Ectodermal cell (in vitro differentiated cells): ENCODE measurements around the gene SLC16A3.
"Not testable (repeated sequence)": the region's sequence is repeated elsewhere in the genome, so short reads cannot be mapped to it uniquely, and the experiment has no call there.

ENCODE experiments used
- H3K27ac ChIP-seq: 2 replicates; pipeline ENCODE4 v1.7.0; 2013; ENCODE audit warnings: mild to moderate bottlenecking, low read depth, low read length; ENCODE audit not compliant: insufficient read depth, poor library complexity, severe bottlenecking
- H3K27me3 ChIP-seq: 2 replicates; pipeline ENCODE4 v1.7.0; 2013; ENCODE audit warnings: mild to moderate bottlenecking, low read length; ENCODE audit not compliant: insufficient read depth, control insufficient read depth, poor library complexity, severe bottlenecking
- H3K36me3 ChIP-seq: one replicate; pipeline ENCODE4 v1.7.0; 2013; ENCODE audit warnings: low read length; ENCODE audit not compliant: control insufficient read depth, insufficient read depth
- H3K4me1 ChIP-seq: one replicate; pipeline ENCODE4 v1.7.0; 2013; ENCODE audit warnings: low read length; ENCODE audit not compliant: control insufficient read depth, insufficient read depth
- H3K4me3 ChIP-seq: 2 replicates; pipeline ENCODE4 v1.7.0; 2013; ENCODE audit warnings: low read depth, low read length, control low read depth; ENCODE audit not compliant: insufficient read depth
- H3K9me3 ChIP-seq: 2 replicates; pipeline ENCODE4 v1.7.0; 2013; ENCODE audit warnings: mild to moderate bottlenecking, low read length, moderate library complexity; ENCODE audit not compliant: control insufficient read depth
- WGBS, 2 experiments: methylation state at CpG; one replicate each; pipeline ENCODE4 v1.1.7; 2013; ENCODE audit warnings: missing lambda C conversion rate in 2 of 2; 5-methylcytosine and 5-hydroxymethylcytosine counted together

Gene SLC16A3

DNA sequence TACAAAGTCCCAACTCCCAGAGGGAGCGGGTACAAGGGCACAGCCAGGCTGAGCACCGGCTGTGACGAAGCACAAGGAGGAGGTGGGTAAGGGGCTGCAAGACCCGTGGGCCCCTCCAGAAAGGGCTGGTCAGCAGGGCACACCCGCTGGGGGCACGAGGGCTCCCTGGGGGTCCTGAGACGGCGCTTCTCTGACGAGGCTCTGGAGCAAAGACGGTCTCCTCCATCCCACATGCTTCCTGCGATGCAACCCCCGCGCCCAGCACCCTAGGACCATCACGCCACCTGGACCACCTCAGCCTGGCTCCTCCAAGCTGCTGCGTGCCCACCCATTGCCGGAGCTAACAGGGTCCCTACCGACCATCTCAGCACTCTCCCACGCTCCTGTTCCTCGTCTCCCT is 24.9 kb upstream of the SLC16A3 start:
- Histone ChIP-seq H3K4me3 (no peak overlapping the region), H3K4me1 (no peaks in the 10 kb centered on the region), H3K27ac (no peak overlapping the region), H3K9me3 (no peaks in the 10 kb centered on the region), H3K27me3 (no peaks in the 10 kb centered on the region), H3K36me3 (no peaks in the 10 kb centered on the region)
- WGBS, 2 experiments, result 88 to 89% methylated on average over 19 of the region's 19 CpGs

DNA sequence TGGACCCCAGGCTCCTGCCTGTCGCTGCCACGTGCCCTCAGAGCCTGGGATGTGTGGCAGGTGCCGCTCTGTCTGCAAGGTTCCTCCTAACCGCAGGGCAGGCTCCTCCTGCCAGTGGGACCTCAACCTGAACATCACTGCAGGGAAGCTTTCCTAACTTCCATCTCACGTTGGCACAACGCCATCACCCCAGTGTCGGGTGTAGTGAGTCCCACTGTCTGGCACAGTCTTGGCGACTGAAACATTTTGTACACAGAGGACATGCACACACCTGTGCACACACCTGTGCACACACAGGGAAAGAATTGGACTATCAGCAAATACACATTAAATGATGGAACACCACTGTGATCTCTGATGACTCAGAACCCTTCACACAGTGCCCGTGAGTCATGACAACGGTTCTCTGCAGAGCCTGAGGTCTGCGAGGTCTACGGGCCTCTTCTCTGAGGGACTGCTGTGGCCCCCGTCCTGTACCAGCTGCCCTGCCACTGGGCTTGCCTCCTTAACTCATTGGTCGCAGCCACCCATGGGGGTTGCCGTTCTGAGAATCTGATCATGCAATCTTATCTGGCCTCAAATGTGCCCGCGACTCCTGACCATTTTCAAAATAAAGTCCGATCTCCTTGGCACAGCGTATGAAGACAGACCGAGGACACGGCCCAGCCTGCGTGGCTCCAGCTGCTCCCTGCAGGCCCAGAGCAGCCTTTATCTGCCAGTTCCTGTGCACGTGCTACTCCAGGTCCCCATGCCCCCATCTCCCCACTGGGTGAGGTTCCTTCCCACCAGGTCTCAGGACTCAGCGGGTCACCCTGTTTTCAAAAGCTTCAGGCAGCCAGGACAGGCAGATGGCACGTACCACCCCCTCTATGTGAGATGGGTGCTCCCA is 23.8 kb upstream of the SLC16A3 start:
- no peaks in the 10 kb centered on the region for H3K4me1 ChIP-seq
- no peak overlapping the region for H3K4me3 ChIP-seq
- no peaks in the 10 kb centered on the region for H3K27me3 ChIP-seq
- no peaks in the 10 kb centered on the region for H3K36me3 ChIP-seq
- 86 to 87% methylated on average over 25 of the region's 25 CpGs for WGBS, 2 experiments
- H3K9me3 ChIP-seq, result no peaks in the 10 kb centered on the region
- no peak overlapping the region for H3K27ac ChIP-seq

DNA sequence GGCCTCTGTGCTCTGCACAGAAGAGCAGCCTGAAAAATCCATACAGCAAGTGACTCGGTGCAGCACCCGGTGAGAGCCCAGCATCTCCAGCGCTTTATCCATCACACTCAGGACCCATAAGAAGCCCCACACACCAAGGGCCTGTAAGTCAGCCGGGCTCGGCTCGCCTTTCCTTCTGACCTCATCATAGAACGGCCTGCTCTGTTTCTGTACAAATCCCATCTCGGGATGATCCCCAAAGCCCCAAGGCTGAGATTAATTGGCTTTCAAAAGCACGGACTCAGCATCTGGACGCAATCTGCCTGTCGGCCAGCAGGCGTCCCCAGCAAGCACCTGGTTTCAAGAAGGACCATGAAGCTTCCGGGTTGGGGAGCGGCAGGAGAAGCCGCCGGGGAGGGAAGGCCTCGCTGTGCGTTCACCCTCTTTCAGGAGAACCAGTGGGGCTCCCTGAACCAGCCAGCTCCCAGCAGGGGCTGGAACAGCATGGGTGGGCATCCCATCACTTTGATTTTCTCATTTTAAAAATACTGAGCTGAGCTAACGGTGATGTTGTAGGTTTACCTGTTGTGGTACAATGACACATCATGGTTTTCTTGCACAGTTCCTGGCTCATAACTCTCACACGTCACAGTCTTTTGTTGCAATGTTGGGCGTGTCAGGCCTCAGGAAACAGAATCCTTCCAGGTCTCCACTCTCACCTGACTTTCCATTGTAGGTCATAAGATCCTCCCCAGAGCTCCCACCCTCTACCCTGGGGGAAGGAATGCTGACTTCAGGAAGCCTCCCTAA is 22.9 kb upstream of the SLC16A3 start:
- Histone ChIP-seq H3K9me3 (no peaks in the 10 kb centered on the region), H3K4me1 (no peaks in the 10 kb centered on the region), H3K27me3 (no peaks in the 10 kb centered on the region), H3K4me3 (no peak overlapping the region), H3K27ac (no peak overlapping the region), H3K36me3 (no peaks in the 10 kb centered on the region)
- 38 to 39% methylated on average over 21 of the region's 21 CpGs for WGBS, 2 experiments

DNA sequence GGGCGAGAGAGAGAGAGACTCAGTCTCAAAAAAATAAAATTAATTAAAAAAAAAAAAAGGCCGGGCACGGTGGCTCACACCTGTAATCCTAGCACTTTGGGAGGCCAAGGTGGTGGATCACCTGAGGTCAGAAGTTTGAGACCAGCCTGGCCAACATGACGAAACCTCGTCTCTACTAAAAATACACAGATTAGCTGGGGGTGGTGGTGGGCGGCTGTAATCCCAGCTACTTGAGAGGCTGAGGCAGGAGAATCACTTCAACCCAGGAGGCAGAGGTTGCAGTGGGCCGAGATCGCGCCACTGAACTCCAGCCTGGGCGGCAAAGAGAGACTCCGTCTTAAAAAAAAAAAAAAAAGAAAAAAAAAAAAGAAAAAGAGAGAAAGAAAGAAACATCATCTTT is 18.2 kb upstream of the SLC16A3 start:
- H3K4me3 ChIP-seq, H3K4me1 ChIP-seq, H3K27ac ChIP-seq, H3K9me3 ChIP-seq, H3K36me3 ChIP-seq: not testable (repeated sequence)
- H3K27me3 ChIP-seq, result peaks cover 14% of the 10 kb centered on the region
- 94% methylated on average over 9 to 11 of the region's 11 CpGs for WGBS, 2 experiments

DNA sequence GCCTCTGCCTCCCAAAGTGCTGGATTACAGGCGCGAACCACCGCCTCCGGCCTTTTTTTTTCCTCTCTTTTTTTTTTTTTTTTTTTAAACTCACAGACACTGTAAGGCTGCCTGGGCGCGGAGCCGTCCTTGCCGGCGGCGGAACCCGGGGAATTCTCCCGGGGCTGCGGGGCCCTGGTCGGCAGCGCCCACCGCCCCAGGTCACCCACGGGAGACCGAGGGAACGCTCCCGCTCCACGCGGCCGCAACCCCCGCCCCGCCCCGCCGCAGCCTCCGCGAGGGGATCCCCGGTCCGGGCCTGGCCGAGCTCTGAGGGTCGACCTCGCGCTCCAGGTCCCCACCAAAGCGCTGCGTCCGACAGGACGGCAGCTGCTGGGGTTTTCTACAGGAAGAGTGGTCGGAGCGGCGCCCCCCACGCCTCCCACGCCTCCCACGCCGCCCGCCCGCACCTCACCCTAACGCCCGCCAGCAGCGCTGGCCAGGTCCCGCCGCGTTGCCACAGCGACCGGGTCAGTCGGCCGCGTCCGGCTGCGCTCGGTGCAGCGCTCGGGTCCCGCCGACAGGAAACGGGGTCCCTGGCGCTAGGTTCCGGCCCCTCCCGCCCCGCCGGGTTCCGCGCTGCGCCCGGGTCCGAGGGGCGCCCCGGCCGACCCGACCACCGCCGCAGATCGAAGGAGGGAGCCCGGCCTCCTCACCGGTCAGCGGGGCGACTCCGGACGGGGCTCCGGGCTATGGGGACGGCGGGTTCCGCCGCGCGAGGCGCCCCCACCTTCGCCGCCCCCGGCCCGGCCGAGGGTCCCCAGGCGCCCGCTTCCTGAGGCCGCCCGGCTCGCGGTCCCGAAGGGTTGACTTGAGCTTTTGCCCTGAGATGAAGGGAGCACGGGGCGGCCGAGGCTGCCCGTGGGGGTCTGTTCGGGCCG is 16.3 kb upstream of the SLC16A3 start, which contains the start of gene CCDC57:
Gene CCDC57 (minus strand): TSS at position 512 of the 920 bp plus-strand sequence. CDS start 10,898 bp downstream, outside the sequence.
- WGBS, 2 experiments, result 0% methylated on average over 116 of the region's 116 CpGs
- H3K4me1 ChIP-seq, result no peaks in the 10 kb centered on the region
- no peaks in the 10 kb centered on the region for H3K36me3 ChIP-seq
- H3K27ac ChIP-seq, result no peak within 1 kb of the TSS
- H3K27me3 ChIP-seq, result peaks cover 14% of the 10 kb centered on the region
- H3K9me3 ChIP-seq, result no peaks in the 10 kb centered on the region
- peak within 1 kb of the TSS; percentile 87 for H3K4me3 ChIP-seq

- no peak overlapping the region for H3K27ac ChIP-seq
- no peaks in the 10 kb centered on the region for H3K36me3 ChIP-seq
- H3K27me3 ChIP-seq, result peaks cover 14% of the 10 kb centered on the region
- no peaks in the 10 kb centered on the region for H3K9me3 ChIP-seq
- WGBS, 2 experiments, result 11 to 12% methylated on average over 36 to 37 of the region's 37 CpGs
- peak overlapping the region; percentile 87 for H3K4me3 ChIP-seq
- no peaks in the 10 kb centered on the region for H3K4me1 ChIP-seq
These were observed 15.4 kb upstream of the SLC16A3 start for GRCh38 chr17:82213251-82214011.

- H3K4me1 ChIP-seq, result no peaks in the 10 kb centered on the region
- no peak overlapping the region for H3K4me3 ChIP-seq
- WGBS, 2 experiments, result 89 to 93% methylated on average over 11 of the region's 11 CpGs
- no peaks in the 10 kb centered on the region for H3K36me3 ChIP-seq
- peaks cover 14% of the 10 kb centered on the region for H3K27me3 ChIP-seq
- H3K9me3 ChIP-seq, result no peaks in the 10 kb centered on the region
- H3K27ac ChIP-seq, result no peak overlapping the region
These were observed 14.7 kb upstream of the SLC16A3 start for GRCh38 chr17:82214012-82214628.

GRCh38 chr17:82215095-82215971 is 13.5 kb upstream of the SLC16A3 start:
- Histone ChIP-seq H3K27me3 (peaks cover 14% of the 10 kb centered on the region), H3K9me3 (no peaks in the 10 kb centered on the region), H3K4me1 (no peaks in the 10 kb centered on the region), H3K4me3 (no peak overlapping the region), H3K36me3 (no peaks in the 10 kb centered on the region), H3K27ac (no peak overlapping the region)
- WGBS, 2 experiments, result 92 to 93% methylated on average over 25 of the region's 25 CpGs
